HG03108 (cell line): ENCODE results near the gene ELAPOR1.

Experiments used
- ATAC-seq: cut with Tn5 transposase; IDR thresholded peaks from one replicate; pipeline ENCODE4 v1.9.1; 2021; ENCODE audit warnings: moderate library complexity; ENCODE audit not compliant: unreplicated experiment

ELAPOR1 gene

DNA sequence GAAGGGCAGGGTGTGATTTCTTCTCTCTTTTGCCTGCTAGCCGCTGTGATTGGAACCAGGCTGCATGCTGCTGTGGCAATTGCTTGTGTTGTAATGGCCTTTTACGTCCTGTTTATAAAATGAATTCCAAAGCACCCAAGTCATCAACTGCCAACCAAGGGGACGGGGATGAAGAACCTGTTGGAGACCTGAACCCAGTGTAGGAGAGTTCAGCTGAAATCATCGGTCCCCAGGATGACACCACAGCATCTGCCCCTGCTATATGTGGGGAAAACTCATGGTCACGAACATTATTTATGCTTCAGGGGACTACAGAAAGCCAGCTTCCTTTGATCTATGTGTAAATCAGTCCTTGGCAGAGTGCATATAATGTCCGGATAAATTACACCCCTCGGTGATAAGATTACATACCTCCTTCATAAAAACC lies 19.5 kb upstream of the ELAPOR1 start:
- ATAC-seq: no peak

- no peak for ATAC-seq
These were observed 19.0 kb upstream of the ELAPOR1 start for GRCh38 chr1:109094871-109095270.

DNA sequence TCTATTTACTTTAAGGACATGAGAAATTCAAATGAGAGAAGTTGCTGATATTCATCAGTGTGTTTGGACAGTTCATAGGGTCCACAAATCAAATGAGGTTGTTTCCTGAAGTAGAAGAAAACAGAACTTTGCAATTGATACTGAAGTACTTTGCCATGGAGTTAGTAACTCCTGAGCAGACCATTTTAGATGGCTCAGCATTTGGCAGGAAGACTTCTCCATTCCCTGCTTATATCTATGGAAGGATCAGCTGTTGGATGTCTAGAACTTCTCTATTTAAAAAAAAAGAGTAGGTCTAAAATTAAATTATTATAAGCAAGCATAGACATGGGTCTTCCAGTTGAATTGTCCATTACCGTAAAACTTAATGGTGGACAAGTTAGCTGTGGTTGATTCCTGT lies 18.3 kb upstream of the ELAPOR1 start:
- no peak for ATAC-seq

DNA sequence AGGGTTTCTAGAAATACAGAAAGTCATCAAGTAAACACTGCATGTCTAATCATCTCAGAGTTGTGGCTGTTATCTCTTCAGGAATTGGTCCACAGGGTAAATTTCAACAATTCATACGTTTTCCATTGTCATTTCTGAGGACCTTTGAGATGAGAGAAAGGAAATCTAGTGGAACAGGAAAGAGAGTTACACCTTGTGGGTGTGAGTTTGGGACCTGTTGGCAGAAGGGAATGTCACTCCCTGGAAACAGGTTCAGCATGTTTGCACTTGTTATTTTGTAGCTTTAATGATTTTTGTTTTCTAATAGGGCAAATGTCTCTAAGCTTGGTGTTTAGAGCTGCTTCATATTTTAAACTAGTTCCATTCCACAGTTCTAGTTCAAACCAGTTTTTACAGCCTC lies 17.8 kb upstream of the ELAPOR1 start:
- no peak for ATAC-seq

GRCh38 chr1:109099938-109100773 lies 13.8 kb upstream of the ELAPOR1 start:
- peak; percentile 83 for ATAC-seq

DNA sequence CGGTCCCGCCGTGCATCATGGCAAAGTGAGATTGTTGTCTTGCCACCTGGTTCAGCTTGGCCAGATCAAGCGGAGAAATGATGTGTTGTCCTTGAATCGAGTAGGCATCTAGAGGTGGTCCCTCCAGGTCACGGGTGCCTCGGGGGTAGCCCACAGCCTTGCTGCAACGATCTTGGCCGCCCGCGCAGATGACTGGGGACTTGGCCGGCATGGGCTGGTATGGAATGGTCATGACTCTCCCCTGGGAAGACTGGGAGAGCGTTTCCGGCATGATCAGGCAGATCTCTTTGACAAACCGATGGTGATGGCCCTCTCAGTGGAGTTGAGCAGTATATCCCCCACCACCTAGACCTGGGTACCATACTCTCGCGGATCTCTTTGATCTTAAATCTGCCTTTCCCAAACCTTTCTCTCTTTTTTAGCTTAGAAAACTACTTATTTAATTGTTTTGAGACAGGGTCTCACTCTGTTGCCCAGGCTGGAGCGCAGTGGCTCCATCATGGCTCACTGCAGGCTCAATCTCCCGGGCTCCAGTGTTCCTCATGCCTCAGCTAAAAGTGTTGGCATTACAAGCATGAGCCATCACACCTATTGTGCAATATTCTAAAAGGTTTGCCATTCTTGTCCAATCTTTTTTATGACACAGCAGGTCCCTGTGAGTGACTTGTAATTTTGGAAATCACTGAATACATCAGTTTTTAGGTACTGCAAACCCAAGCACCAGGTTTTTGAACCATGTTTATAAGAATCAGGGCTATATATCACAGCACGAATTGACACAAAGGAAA lies 9.4 kb upstream of the ELAPOR1 start:
- no peak for ATAC-seq

DNA sequence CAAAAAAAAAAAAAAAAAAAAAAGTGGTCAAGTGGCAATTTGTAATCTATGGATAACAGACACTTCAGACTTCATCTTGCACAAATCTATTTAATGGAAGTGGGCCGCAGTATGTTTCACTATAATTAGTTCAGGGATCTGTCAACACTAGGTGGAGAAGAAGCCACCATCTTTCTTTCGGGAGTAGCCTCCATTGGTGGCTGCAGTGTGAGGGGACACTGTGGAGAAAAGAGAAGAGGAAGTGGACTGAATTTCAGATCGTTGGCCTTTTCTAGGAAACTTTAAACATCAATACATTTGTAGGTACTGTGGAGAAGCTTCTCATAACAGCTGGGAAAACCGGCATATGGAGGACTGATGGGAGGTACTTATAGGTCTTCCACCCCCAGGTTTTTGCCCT lies 8.0 kb upstream of the ELAPOR1 start:
- ATAC-seq: no peak

- no peak for ATAC-seq
These were observed 6.1 kb upstream of the ELAPOR1 start for GRCh38 chr1:109107785-109108184.

- no peak for ATAC-seq
These were observed 4.0 kb upstream of the ELAPOR1 start for GRCh38 chr1:109109906-109110305.

- no peak for ATAC-seq
These were observed 2.4 kb upstream of the ELAPOR1 start for GRCh38 chr1:109111386-109112055.

- no peak for ATAC-seq
These were observed 1.8 kb upstream of the ELAPOR1 start for GRCh38 chr1:109112056-109112651.

DNA sequence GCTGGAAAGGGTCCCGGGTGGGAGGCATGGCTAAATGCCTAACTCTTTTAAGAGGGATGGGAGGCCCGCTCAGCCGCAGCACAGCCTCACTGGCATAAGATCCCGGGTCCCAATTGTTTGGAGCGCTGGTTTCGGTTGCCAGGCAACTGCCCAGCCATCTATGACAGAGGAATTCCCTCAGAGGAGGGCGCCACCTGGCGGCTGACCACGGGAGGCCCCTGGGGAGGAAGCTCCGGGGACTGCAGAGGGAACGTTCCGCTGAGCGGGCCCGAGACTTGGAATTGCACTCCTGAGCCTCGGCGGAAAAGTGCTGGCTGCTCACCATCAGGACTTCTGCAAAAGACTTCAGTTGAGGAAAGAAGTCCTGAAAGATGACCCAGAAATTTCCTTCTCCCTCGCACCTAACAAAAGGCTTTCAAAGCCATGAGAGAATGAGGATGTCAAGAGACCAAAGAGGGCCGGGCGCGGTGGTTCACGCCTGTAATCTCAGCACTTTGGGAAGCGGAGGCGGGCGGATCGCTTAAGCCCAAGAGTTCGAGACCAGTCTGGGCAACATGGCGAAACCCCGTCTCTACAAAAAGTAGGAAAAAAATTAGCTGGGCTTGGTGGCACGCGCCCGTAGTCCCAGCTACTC lies 1.1 kb upstream of the ELAPOR1 start:
- ATAC-seq: peak; percentile 58

DNA sequence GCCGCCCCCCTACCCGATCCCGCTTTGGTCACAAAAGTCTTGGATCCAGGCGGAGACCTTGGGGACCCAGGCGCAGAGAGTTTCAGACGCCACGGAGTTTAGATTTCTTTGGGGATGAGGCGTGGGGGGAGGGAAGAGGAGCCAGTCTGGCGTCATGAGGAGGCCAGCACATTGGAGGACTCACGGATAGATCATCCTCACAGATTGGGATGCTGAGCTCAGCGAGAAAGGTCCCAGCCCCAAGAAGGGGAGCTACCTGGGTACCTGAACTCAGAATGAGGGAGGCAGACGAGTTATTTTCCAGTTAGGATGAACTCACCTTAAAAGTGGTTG lies 393 bp downstream of the ELAPOR1 start:
- no peak for ATAC-seq

GRCh38 chr1:109115685-109116084 lies 1.8 kb downstream of the ELAPOR1 start:
- no peak for ATAC-seq

DNA sequence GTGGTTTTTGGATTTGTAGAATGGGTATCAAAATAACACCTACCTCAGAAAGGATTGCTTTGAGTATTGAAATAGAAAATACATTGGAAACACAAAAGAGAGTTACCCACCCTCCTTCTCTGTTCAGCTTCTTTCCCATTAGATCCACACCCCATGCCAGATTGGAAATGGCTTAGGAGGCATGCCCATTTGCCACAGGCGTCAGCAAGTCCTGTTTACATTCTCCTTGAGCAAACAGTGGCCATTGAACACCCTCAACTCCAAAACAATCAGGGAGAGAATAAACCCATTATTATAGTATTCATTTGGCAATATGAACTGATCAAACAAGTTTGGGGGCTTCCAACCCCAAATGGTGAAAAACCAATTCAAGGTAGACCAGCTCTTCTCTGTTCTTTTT lies 2.4 kb downstream of the ELAPOR1 start:
- ATAC-seq: no peak

GRCh38 chr1:109118089-109118488 lies 4.2 kb downstream of the ELAPOR1 start:
- ATAC-seq: no peak

- ATAC-seq: no peak
These were observed 6.4 kb downstream of the ELAPOR1 start for GRCh38 chr1:109120356-109120755.

GRCh38 chr1:109131059-109131458 lies 17.1 kb downstream of the ELAPOR1 start:
- no peak for ATAC-seq

DNA sequence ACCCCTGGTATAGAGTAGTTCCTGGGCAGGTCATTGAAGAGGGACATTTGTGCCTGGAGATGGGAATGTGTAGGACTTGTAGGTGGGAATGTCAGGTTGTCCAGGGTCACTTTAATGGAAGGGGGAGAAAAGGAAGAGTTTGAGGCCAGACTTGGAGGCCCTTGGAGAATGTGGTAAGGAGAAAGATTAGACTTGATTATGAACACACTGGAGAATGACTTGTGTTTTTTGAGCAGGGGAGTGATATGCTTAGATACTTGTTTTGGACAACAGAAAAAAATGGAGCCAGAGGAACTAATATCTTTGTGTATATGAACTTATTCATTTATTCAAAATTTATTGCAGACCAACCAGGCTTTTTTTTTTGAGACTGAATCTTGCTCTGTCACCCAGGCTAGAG lies 17.9 kb downstream of the ELAPOR1 start:
- ATAC-seq: no peak

- no peak for ATAC-seq
These were observed 19.2 kb downstream of the ELAPOR1 start for GRCh38 chr1:109133002-109133706.
